ENCODE measurements around the gene NIN. TPM values are rescaled to one million over a fixed set of nuclear protein-coding genes. Genes with fewer than 3 reads are reported as not detected.

NIN gene
- total RNA-seq, 1 donor from 2014 or later = 25.2 TPM

GRCh38 chr14:50804181-50804721 is 26.7 kb downstream of the NIN start:
- peaks cover 0 to under 1% of the 10 kb centered on the region in 2 donors for H3K36me3 ChIP-seq
- peak overlapping the region; percentile 68 to 72 for H3K27ac ChIP-seq
- intact Hi-C loops (cut with DNase I) = loop anchor here (2.0 kb wide), 1 partner anchor 27 kb away; the partner anchor contains the start of gene NIN
- no peaks in the 10 kb centered on the region for H3K9me3 ChIP-seq
- H3K27me3 ChIP-seq = no peaks in the 10 kb centered on the region
- peaks cover 0 to 6% of the 10 kb centered on the region in 2 donors for H3K4me1 ChIP-seq
- DNase-seq (ENCODE audit: low spot score in 2 of 2) = peak in 1 of 2 donors; percentile 64
- no peak overlapping the region for H3K4me3 ChIP-seq
- no peak for TF ChIP-seq CTCF (IDR thresholded peaks at IDR 0.05)

- no peak for DNase-seq (ENCODE audit: low spot score in 2 of 2)
- TF ChIP-seq CTCF (IDR thresholded peaks at IDR 0.05) = no peak
- H3K36me3 ChIP-seq = peaks cover 0 to 3% of the 10 kb centered on the region in 2 donors
- no peak overlapping the region for H3K4me3 ChIP-seq
- intact Hi-C loops (cut with DNase I) = no loop called here
- no peaks in the 10 kb centered on the region for H3K9me3 ChIP-seq
- no peaks in the 10 kb centered on the region for H3K27me3 ChIP-seq
- peaks cover 0 to 6% of the 10 kb centered on the region in 2 donors for H3K4me1 ChIP-seq
- no peak overlapping the region for H3K27ac ChIP-seq
Observed at GRCh38 chr14:50801706-50802105, 29.3 kb downstream of the NIN start.

- Histone ChIP-seq H3K27ac (no peak overlapping the region), H3K27me3 (no peaks in the 10 kb centered on the region), H3K4me1 (peaks cover 0 to 6% of the 10 kb centered on the region in 2 donors), H3K4me3 (no peak overlapping the region), H3K36me3 (peaks cover 0 to 3% of the 10 kb centered on the region in 2 donors), H3K9me3 (no peaks in the 10 kb centered on the region)
- TF ChIP-seq CTCF (IDR thresholded peaks at IDR 0.05) = no peak
- intact Hi-C loops (cut with DNase I) = no loop called here
- no peak for DNase-seq (ENCODE audit: low spot score in 2 of 2)
Observed at GRCh38 chr14:50800032-50800431, 30.9 kb downstream of the NIN start.

GRCh38 chr14:50798048-50798421 is 32.9 kb downstream of the NIN start:
- Histone ChIP-seq H3K4me1 (no peaks in the 10 kb centered on the region), H3K9me3 (no peaks in the 10 kb centered on the region), H3K27me3 (no peaks in the 10 kb centered on the region), H3K27ac (no peak overlapping the region), H3K4me3 (no peak overlapping the region), H3K36me3 (peaks cover 0 to 3% of the 10 kb centered on the region in 2 donors)
- intact Hi-C loops (cut with DNase I) = no loop called here
- DNase-seq (ENCODE audit: low spot score in 2 of 2) = no peak
- no peak for TF ChIP-seq CTCF (IDR thresholded peaks at IDR 0.05)

GRCh38 chr14:50797250-50798047 is 33.5 kb downstream of the NIN start:
- Histone ChIP-seq H3K4me3 (no peak overlapping the region), H3K36me3 (peaks cover 0 to 3% of the 10 kb centered on the region in 2 donors), H3K9me3 (no peaks in the 10 kb centered on the region), H3K27me3 (no peaks in the 10 kb centered on the region), H3K4me1 (no peaks in the 10 kb centered on the region), H3K27ac (no peak overlapping the region)
- DNase-seq (ENCODE audit: low spot score in 2 of 2) = no peak
- intact Hi-C loops (cut with DNase I) = no loop called here
- no peak for TF ChIP-seq CTCF (IDR thresholded peaks at IDR 0.05)

Data from ascending aorta (tissue), 2 donors.